HG02678 (cell line): Measurements from ENCODE around the gene CHPT1.
"Not testable (repeated sequence)": the region's sequence is repeated elsewhere in the genome, so short reads cannot be mapped to it uniquely, and the experiment has no call there.

ENCODE experiments used
- ATAC-seq: cut with Tn5 transposase; IDR thresholded peaks from one replicate; pipeline ENCODE4 v1.9.1; 2021; ENCODE audit warnings: mild to moderate bottlenecking, moderate library complexity; ENCODE audit not compliant: unreplicated experiment

CHPT1 gene

DNA sequence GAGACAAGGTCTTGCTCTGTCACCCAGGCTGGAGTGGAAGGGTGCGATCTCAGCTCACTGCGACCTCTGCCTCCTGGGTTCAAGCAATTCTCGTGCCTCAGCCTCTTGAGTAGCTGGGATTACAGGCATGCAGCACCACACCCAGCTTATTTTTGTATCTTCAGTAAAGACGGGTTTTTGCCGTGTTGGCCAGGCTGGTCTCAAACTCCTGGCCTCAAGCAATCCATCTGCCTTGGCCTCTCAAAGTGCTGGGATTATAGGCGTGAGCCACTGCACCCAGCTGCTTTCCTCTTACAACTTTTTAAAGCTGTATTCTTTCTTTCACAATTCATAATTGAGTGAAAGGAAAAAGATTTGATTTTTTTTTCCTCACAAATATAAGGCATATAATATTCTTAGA is 15.8 kb upstream of the CHPT1 start:
- ATAC-seq, result not testable (repeated sequence)

DNA sequence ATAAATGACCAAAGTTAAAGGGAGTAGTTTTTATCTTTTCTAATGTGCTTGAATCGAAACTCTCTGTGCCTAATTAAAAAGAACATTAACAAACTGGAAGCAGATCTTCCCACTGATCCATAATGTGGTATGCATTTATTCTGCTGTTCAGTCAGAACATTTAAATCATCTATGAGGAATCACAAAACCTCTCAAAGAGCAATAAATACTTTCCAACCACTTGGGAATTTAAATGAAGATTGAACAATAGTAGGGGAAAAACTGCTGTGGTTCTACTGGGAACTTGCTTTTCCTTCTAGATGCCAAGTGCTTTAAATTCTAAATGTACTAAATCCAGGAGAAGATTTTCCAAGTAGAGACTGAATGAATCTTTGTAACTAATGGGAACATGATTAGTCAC is 12.3 kb upstream of the CHPT1 start:
- no peak for ATAC-seq

DNA sequence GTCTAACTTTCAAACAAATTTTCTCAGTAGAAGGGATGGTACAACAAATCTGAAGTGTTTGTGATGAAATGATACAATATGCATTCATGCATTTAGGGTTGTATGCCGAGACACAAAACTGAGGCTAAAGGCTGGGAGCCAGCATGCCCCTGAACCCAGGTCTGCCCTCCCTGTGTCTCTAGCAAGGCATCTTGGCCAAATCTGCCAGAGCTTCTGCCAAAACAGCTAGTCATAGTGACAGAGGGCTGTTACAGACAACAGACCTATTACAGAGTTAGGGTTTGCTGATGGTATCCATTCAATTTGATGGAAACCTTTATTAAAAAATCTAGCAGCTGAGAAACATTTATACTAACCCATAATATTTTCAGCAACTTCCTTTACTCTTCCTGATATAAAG is 11.3 kb upstream of the CHPT1 start:
- no peak for ATAC-seq

DNA sequence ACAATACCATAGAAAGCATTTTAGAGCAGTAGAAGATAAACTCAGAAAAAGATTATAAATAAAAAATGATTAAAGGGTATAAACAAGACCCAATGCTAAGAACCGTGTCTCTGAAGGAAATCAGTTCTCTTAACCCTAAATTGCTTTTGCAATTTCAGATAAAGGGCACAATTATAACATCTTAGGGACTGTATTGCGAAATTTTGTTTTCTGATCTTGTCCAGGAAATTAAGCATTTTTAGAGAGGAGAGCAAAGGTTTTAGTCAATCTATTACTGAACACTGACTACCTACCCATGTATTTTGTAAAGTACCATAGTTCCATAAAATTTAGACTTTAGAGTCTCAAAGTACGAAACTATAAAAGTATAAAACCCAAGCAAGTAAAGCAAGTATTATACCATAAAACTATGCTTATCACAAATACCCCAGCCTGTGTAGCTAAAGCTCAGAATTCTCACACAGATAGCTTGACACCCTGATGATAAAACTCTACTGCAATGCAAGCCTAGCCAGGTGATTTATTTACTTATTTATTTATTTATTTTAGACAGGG is 6.8 kb upstream of the CHPT1 start:
- no peak for ATAC-seq

DNA sequence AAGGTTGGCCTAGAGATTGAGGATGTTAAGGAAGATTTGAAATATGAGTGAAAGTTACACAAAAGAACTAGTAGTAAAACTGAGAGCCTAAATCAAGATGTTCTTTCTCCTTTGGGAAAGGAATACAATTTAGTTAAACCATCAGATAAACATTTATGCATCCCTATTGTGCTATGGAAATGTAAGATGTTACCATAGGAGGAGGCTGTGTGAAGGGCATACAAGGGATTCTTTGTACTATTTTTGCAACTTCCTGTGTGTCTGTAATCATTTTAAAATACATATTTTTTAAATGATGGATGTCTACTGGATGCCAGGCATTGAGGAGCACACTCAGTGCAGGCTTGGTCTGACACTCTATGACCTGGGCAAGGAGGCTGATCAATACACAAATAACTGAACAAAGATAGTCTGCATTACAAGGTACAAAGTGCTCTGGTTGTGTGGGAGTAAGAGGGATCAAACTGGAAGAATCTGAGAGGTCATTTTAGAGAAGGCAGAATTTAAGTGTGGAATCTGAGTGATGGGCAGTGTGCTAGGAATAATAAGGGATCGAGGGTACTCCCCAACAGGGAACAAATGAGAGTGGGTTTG is 5.8 kb upstream of the CHPT1 start:
- ATAC-seq, result no peak

DNA sequence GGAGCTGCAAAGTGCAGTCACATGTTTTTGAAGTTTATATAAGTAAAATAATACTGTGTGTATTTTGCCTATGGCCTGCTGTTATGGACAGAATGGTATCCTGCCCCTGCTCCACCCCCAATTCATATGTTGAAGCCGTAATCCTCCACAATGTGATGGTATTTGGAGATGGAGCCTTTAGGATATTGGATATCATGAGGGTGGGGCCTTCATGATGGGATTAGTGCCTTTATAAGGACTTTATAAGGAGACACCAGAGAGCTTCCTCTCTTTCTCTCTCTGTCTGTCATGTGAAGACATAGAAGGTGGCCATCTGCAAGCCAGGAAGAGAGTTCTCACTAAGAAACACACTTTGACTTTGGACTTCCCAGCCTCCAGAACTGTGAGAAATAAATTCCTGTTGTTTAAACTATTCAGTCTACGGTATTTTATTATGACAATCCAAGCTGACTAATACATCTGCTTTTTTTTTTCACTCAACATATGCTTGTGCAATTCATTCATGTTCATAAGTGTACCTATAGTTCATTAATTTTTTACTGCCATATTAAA is 3.1 kb upstream of the CHPT1 start:
- ATAC-seq, result no peak

DNA sequence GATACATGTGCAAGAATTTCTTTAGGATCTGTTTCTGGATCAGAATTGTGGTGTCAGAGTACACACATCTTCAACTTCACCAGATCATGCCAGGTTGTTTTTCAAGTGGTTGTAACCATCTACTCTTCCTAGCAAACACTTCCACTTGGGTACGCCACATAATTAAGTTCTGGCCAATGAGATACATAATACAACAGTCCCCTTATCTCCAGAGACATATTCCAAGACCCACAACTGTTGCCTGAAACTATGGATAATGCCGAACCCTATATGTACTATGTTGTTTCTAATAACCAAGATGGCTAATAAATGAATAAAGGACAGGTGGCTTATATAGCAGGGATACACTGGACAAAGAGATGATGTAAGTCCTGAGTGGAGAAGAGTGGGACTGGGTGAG is 2.5 kb upstream of the CHPT1 start:
- ATAC-seq, result no peak

DNA sequence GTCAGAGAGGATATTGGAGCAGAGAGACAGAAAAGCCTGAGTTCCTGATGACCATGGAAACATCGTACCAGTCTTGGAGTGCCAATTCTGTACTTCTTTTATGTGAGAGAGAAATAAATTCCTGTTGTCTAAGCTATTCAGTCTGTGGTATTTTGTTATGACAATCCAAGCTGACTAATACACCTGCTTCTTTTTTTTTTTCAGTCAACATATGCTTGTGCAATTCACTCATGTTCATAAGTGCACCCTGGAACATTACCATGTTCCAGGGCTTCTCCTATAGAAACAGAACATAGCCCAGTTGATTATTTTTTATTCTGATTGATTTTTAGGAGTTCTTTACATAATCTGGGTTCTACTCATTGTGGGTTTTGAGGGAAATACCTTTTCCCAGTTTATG is 1.7 kb upstream of the CHPT1 start:
- no peak for ATAC-seq

DNA sequence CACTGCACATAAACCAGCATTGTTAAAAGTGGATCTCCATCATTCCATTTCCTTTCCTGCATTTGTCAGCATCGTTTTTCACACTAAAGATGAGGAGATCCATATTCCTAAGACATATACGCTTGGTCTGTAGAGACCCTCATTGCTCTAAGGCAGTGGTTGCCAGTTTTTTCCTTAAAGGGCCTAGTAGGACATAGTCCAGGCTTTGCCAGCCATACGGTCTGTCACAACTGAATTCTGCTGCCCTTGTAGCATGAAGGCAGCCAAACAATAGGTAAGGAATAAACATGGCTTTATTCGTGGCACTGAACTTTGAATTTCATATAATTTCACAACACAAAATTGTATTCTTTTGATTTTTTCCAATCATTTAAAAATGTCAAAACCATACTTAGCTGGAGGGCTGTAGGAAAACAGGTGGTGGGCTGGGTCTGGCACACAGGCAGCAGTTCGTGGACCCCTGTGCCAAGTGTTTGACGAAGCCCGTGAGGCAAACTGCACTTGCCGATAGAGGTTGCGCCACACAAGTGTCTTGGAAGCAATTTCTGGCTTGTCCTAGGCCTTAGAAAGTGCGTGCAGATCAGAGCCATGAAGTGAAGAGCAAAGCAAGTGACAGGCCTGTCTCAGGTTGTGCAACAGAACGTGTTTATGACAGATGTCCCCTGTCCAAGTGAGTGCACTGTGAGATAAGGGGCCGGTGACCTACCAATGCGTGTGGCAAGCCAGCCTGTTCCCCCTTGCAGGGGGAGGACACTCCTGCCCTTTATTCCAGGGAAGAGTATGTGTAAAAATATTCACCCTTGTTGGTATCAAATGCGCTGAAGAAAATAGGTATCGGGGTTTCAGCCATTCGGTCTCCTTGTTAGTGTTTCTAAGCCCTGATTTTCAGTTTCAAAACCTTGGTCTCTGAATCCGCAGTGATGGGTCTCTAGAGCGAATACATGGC is 916 bp upstream of the CHPT1 start:
- ATAC-seq, result peak; percentile 37

DNA sequence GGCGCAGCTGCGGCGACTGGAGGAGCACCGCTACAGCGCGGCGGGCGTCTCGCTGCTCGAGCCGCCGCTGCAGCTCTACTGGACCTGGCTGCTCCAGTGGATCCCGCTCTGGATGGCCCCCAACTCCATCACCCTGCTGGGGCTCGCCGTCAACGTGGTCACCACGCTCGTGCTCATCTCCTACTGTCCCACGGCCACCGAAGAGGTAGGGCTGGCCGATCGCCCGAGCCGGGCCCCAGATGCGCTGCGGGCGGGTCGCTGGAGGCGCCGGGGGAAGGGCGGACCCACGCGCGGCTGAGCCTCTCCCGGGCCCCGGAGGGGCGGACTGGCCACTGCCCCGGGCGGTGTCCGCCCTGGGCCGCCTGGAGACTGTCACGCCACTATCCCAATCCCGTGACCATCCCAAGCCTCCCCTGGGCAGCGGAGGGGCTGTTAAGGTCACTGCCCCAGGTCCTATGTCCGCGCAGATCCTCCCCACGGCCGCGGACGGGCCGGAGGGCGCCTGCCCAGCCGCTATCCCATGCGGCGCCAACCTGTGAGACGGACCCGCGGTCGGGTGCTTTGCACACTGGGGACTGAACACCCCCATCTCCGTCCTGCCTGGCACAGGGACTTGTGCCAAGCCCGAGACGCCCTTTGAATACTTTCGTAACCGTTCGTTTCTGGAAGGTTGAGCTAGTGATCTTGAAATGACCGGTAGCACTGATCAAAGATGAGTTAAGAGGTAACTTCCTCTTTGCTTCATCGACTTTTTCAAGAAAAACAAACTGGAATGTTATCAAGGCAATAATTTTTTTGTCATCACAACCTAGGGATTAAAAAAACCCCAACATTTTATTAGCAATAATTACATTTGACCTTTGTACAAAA is 725 bp downstream of the CHPT1 start:
- ATAC-seq, result peak; percentile 37

DNA sequence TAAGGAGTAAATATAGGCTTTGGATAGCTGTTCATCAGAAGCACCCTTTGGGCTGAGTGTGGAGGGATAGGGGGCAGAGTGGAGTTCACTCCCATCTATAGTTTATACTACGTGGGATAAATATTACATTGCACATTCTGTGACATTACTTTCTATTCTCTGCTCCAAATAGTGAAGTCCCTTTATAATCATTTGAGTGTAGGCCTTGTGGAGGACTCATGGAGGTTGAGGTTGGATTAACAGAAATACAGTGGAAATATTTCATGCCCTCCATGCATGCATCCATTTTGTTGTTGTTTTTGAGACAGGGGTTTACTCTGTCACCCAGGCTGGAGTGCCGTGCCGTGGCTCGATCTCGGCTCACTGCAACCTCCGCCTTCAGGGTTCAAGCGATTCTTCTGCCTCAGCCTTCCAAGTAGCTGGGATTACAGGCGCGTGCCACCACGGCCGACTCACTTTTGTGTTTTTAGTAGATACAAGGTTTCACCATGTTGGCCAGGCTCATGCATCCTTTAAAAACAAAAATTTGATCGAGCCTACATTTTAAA is 1.4 kb downstream of the CHPT1 start:
- ATAC-seq, result no peak

DNA sequence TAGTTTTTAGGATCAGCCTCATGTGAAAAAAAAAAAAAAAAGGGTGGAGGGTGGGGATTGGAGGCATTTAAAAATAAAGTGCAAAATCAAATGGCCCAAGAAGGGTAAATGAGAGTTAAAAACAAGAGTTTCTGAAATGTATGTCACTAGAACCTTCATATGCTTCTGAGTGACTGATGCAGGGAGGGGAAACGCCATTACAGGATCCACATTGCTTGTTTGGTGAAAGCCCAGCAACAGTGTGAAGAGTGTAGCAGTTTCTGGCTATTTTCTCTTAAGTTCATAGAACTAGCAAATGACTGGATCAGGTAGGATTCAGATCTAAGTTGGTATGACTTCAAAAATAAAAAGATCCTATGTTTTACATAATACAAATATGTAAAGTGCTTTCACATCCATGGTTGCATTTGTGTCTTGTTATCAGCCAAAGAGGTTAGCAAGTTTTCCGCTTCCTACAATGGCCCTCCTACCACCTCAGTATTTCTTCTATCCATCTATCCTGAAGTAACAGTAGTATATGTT is 2.9 kb downstream of the CHPT1 start:
- no peak for ATAC-seq

DNA sequence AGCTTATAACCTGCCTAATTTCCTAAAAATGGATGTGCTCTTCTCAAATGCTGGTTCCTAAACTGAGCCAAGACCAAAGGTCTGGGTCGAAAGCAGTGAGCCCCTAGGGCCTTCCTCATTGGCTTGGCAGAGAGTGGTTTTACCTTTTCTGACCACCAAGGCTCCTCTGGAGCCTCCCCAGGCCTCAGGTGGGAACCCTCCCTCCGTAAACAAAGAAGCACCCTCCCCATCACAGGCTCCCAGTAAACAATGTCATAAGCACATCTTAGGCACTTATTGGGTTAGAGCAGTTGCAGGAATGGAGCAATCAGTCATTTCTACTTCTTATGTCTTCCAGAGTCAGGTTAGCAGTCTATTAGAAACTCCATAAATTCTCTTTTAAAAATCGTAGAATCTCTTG is 6.0 kb downstream of the CHPT1 start:
- ATAC-seq, result no peak

DNA sequence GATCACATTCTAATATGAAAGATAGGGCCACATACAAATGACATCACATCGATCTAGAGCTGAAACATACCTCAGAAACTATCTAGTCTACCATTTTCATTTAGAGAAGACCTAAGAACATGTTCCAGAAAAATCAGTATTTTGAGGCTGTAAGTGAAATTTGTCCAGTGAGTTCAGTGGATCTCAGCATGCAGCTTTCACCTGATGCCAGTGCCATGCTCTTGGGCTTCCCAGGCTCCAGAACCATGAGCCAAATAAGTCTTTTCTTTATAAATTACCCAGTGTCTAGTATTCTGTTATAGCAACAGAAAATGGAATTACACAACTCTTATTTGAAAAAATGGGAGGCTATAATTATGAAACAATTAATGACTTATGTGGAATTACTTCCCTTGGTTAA is 9.0 kb downstream of the CHPT1 start:
- ATAC-seq, result no peak

DNA sequence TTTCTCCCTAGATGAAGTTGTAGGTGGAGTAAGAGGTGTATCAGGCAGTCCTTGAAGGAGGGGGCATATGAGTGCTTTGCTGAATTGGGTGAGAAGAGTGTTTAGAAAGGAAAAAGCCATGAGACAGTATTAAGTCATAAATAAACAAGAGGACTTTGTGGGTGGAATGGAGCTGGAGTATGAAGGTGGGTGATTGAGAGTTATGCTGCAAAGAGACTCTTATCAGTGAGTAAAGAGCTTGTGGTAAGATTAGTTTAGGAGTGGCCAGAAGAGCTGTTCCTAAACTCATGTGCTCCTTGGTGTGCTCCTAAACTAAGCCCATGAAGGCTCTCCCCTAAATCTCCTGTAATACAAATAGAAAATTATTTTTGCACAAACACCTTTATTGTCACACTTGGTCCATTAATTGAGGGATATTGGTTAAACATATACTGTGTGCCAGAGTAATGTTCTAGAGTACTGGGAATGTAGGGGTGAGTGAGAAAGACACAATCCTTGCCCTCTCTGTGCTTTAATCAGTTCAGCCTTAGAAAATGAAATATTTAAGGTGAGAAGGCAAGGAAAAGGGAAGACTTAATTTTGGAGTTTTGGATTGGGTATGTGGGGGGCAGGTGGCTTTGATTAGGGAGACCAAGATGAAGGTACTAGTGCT is 9.8 kb downstream of the CHPT1 start:
- no peak for ATAC-seq

DNA sequence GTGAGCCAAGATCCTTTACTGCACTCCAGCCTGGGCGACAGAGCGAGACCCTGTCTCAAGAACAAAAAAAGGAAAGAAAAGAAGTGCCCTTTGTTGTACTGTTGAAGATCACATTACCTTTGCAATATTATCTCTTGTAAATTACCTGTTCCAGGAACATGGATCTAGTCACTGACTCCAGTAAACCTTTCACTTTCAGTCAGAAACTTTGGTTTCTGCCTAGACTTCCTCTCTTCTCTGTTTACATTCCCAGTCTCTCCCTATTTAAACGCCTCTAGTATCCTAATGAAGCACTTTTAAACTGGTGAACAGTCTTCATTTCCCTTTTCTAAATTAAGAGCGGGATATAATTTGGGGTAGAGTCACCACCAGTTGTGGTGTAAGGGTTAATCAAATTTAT is 12.8 kb downstream of the CHPT1 start:
- ATAC-seq, result no peak

DNA sequence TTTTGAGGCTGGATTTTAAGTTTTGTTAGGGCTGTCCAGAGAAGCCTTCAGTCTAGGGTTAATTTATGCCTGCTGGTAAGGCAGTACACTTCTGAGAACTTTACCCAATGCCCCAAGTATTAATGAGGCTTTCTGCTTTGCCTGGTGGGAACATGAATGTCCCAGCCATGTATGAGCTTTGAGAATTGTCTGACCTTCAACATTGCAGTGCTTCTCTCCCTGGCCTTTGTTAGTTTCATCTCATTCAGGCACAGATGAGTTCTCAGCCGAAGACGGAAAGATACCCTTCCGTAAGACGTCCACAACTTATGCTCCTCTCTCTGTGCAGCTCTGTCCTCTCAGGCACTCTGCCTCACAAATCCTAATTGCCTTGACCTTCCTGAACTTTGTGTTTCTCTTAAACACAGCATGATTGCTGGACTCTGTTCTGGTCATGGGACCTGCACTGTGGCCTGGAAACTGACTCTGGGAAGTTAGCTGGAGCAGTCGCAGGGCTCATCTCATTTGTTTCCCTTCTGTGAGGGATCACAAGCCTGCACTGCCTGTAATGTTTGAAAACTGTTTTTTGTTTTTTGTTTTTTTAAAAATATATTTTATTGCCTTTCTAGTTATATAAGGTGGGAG is 15.7 kb downstream of the CHPT1 start:
- no peak for ATAC-seq

DNA sequence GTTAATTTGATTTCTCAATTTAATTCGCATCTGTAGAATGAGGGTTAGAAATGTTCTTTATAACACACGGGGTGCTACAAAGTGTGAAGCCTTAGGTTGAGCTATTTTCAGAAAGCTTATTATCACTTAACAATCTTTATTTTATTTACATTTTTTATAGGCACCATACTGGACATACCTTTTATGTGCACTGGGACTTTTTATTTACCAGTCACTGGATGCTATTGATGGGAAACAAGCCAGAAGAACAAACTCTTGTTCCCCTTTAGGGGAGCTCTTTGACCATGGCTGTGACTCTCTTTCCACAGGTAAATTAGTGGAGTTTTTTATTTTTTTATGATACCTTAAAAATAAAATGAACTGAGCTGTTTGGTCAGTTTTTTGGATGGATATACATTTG is 16.5 kb downstream of the CHPT1 start:
- ATAC-seq, result no peak

DNA sequence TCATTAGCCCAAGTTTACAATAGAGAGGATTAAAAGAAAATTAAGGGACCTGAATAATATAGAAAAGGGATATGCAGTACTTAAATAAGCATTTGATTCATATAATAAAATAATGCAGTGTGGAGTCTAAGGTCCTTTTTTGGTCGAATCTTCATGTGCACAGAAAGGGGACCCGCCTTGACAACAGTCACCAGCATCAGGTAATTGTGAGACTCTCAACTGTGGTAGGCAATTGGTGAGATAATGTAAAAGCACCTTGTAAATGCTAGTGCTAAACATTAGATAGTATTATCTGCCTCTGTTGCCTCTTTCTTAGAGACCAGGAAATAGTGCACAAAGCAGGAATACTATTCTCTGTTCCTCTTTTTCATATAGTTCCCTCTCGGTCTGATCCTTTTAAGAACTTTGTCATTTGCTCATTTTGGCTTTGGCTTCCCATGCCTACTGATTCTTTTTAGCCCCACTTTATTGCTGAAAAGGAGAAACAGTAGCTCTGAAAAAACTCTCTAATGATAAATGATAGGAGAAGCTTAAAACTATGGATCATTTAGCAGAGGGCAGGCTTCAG is 17.5 kb downstream of the CHPT1 start:
- no peak for ATAC-seq
